H9 (cell line): ENCODE measurements around the gene UBE2V1. TPM values are rescaled to one million over a fixed set of nuclear protein-coding genes. Genes with fewer than 3 reads are reported as not detected.

Source experiments
- DNase-seq: peaks from one replicate; pipeline ENCODE4 v3.0.0-alpha.2; 2017
- H2AFZ ChIP-seq: one replicate; pipeline ENCODE4 v1.6.1; 2013; ENCODE audit warnings: mild to moderate bottlenecking, low read length, control low read depth, moderate library complexity
- H2AK5ac ChIP-seq: 2 replicates; pipeline ENCODE4 v1.6.1; 2013; ENCODE audit warnings: low read length, control low read depth, mixed read lengths; ENCODE audit not compliant: insufficient read length
- H2BK120ac ChIP-seq: one replicate; pipeline ENCODE4 v1.6.1; 2013; ENCODE audit warnings: low read depth, mild to moderate bottlenecking, low read length, control low read depth, inconsistent platforms; ENCODE audit not compliant: poor library complexity, severe bottlenecking
- H2BK12ac ChIP-seq: 2 replicates; pipeline ENCODE4 v1.6.1; 2013; ENCODE audit warnings: low read length, control low read depth, mixed read lengths, low read depth; ENCODE audit not compliant: insufficient read length
- H2BK15ac ChIP-seq: 2 replicates; pipeline ENCODE4 v1.6.1; 2013; ENCODE audit warnings: low read depth, low read length, control low read depth
- H2BK20ac ChIP-seq: one replicate; pipeline ENCODE4 v1.6.1; 2013; ENCODE audit warnings: low read depth, mild to moderate bottlenecking, low read length, control low read depth, inconsistent platforms; ENCODE audit not compliant: poor library complexity, severe bottlenecking
- H2BK5ac ChIP-seq: 2 replicates; pipeline ENCODE4 v1.6.1; 2013; ENCODE audit warnings: low read length, control low read depth, mixed read lengths; ENCODE audit not compliant: insufficient read length
- H3K14ac ChIP-seq: 2 replicates; pipeline ENCODE4 v1.6.1; 2013; ENCODE audit warnings: low read length, control low read depth; ENCODE audit not compliant: insufficient read depth
- H3K18ac ChIP-seq: 2 replicates; pipeline ENCODE4 v1.6.1; 2013; ENCODE audit warnings: low read depth, mild to moderate bottlenecking, mixed read lengths, low read length, control low read depth; ENCODE audit not compliant: insufficient read length
- H3K23ac ChIP-seq: 2 replicates; pipeline ENCODE4 v1.6.1; 2013; ENCODE audit warnings: low read length, control low read depth, mixed read lengths, low read depth; ENCODE audit not compliant: insufficient read length
- H3K23me2 ChIP-seq: 2 replicates; pipeline ENCODE4 v1.6.1; 2013; ENCODE audit warnings: low read depth, mild to moderate bottlenecking, mixed read lengths, low read length, control low read depth; ENCODE audit not compliant: insufficient read length, poor library complexity, severe bottlenecking
- H3K27ac ChIP-seq: 2 replicates; pipeline ENCODE4 v1.5.1; 2013; ENCODE audit warnings: low read length, control low read depth, mixed read lengths, low read depth; ENCODE audit not compliant: insufficient read length
- H3K27me3 ChIP-seq: 2 replicates; pipeline ENCODE4 v1.6.1; 2013; ENCODE audit warnings: low read length, control low read depth, inconsistent platforms; ENCODE audit not compliant: insufficient read depth
- H3K4ac ChIP-seq: 2 replicates; pipeline ENCODE4 v1.6.1; 2013; ENCODE audit warnings: low read depth, mild to moderate bottlenecking, control low read depth, inconsistent platforms, low read length, moderate library complexity
- H3K4me1 ChIP-seq: 2 replicates; pipeline ENCODE4 v1.6.1; 2013; ENCODE audit warnings: low read length, control low read depth, inconsistent platforms; ENCODE audit not compliant: insufficient read depth
- H3K4me2 ChIP-seq: 2 replicates; pipeline ENCODE4 v1.6.1; 2013; ENCODE audit warnings: low read length, control low read depth, mixed read lengths; ENCODE audit not compliant: insufficient read length, insufficient read depth
- H3K56ac ChIP-seq: 2 replicates; pipeline ENCODE4 v1.6.1; 2013; ENCODE audit warnings: low read depth, mild to moderate bottlenecking, mixed read lengths, low read length, control low read depth; ENCODE audit not compliant: insufficient read length
- H3K79me1 ChIP-seq: 2 replicates; pipeline ENCODE4 v1.6.1; 2013; ENCODE audit warnings: low read depth, mild to moderate bottlenecking, moderate library complexity, low read length, control low read depth, inconsistent platforms; ENCODE audit not compliant: insufficient read depth, poor library complexity, severe bottlenecking
- H3K79me2 ChIP-seq: 2 replicates; pipeline ENCODE4 v1.6.1; 2013; ENCODE audit warnings: low read length, control low read depth, inconsistent platforms; ENCODE audit not compliant: insufficient read depth
- H3K9ac ChIP-seq: 2 replicates; pipeline ENCODE4 v1.6.1; 2013; ENCODE audit warnings: low read length, control low read depth, mixed read lengths; ENCODE audit not compliant: insufficient read length; ENCODE audit errors: extremely low read depth
- H3K9me3 ChIP-seq: one replicate; pipeline ENCODE4 v1.6.1; 2013; ENCODE audit warnings: low read depth, low read length, inconsistent platforms; ENCODE audit not compliant: control insufficient read depth
- H3T11ph ChIP-seq: one replicate; pipeline ENCODE4 v1.6.1; 2013; ENCODE audit warnings: mild to moderate bottlenecking, low read length, control low read depth, inconsistent platforms
- H4K20me1 ChIP-seq: one replicate; pipeline ENCODE4 v1.6.1; 2013; ENCODE audit not compliant: control insufficient read depth, insufficient read length, insufficient read depth
- H4K5ac ChIP-seq: 2 replicates; pipeline ENCODE4 v1.6.1; 2013; ENCODE audit warnings: low read depth, mild to moderate bottlenecking, mixed read lengths, low read length, control low read depth; ENCODE audit not compliant: insufficient read length
- H4K8ac ChIP-seq: replicated peaks from 2 replicates; pipeline ENCODE4 v1.6.1; 2013; ENCODE audit warnings: low read length, control low read depth, mixed read lengths, low read depth; ENCODE audit not compliant: insufficient read length
- H4K91ac ChIP-seq: 2 replicates; pipeline ENCODE4 v1.6.1; 2013; ENCODE audit warnings: low read depth, mild to moderate bottlenecking, moderate library complexity, mixed read lengths, low read length, control low read depth; ENCODE audit not compliant: insufficient read length
- H3K27ac Mint-ChIP-seq, 3 experiments: 2 replicates in 2 of 3; 3 replicates in 1 of 3; pipeline ENCODE4 v1.8.0; 2020 to 2021; ENCODE audit warnings: mixed read lengths in 3 of 3, mild to moderate bottlenecking in 1 of 3, moderate library complexity in 1 of 3
- H3K27me3 Mint-ChIP-seq: 2 replicates; pipeline ENCODE4 v1.8.0; 2021; ENCODE audit warnings: low read depth, mild to moderate bottlenecking, moderate library complexity, mixed read lengths
- H3K36me3 Mint-ChIP-seq, 3 experiments: 2 replicates in 2 of 3; 3 replicates in 1 of 3; pipeline ENCODE4 v1.8.0; 2020 to 2021; ENCODE audit warnings: low read depth in 3 of 3, mixed read lengths in 3 of 3; ENCODE audit not compliant: insufficient read depth in 1 of 3
- H3K4me1 Mint-ChIP-seq, 2 experiments: 2 replicates each; pipeline ENCODE4 v1.8.0; 2020; ENCODE audit warnings: mixed read lengths in 2 of 2
- H3K4me3 Mint-ChIP-seq, 2 experiments: 2 replicates in 1 of 2; 3 replicates in 1 of 2; pipeline ENCODE4 v1.8.0; 2020 to 2021; ENCODE audit warnings: mild to moderate bottlenecking in 2 of 2, mixed read lengths in 2 of 2, moderate library complexity in 1 of 2
- H3K9me3 Mint-ChIP-seq, 2 experiments: 2 replicates in 1 of 2; 3 replicates in 1 of 2; pipeline ENCODE4 v1.8.0; 2020; ENCODE audit warnings: mild to moderate bottlenecking in 2 of 2, mixed read lengths in 2 of 2, moderate library complexity in 1 of 2
- WGBS: extraction: QIAGEN DNeasy Blood & Tissue Kit; methylation state at CpG from one replicate; pipeline ENCODE4 v1.1.7; 2013; ENCODE audit warnings: missing lambda C conversion rate, low lambda C conversion rate, mixed read lengths; ENCODE audit not compliant: insufficient read length; ENCODE audit errors: extremely low coverage; 5-methylcytosine and 5-hydroxymethylcytosine counted together
- total RNA-seq: library from RNA; stranded (reverse); gene quantifications from 2 replicates; pipeline ENCODE4 v1.2.1, GENCODE V29; 2021
- TF ChIP-seq, protein P1 (sequence below): fragments of 200-600 bp; sonication (generic); conservative IDR thresholded peaks from 3 replicates; pipeline ENCODE4 v1.8.0; 2021; ENCODE audit warnings: antibody characterized with exemption, mild to moderate bottlenecking

UBE2V1 gene
- total RNA-seq, 1 experiment from 2014 or later, result 152 TPM

DNA sequence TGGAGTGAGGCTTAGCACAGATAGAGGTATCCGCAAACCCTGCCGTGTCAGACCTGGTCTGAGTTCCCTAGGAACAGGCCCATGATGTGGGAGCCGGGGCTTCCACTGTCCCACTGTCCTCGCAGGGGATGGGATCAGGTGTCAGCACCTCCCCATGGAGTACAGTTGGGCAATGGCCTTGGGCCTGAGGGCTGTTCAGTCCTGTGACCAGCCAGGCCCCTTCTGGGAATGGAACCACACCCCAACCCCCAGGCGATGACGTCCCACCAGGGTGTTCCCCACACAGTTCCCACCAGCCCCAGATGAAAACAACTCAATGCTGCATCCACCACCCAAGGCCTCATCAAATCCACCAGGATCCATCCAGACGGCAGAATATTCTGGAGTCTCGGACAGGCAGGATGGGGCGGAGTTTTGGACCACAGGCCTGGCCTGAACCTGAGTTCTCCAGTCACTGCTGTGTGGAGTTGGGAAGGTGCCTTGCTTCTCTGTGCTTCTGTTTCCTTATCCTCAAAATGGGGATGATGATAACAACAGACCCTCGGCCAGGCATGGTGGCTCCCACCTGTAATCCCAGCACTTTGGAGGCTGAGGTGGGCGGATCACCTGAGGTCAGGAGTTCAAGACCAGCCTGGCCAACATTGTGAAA lies 62.2 kb downstream of the UBE2V1 start:
- H3K4me1 Mint-ChIP-seq, result peaks cover 9 to 22% of the 10 kb centered on the region in 2 experiments; a peak in 3 of 4 replicates
- H2BK120ac ChIP-seq, result no peak overlapping the region

More for the DNA sequence above, 62.2 kb downstream of the UBE2V1 start:
- Histone ChIP-seq H3T11ph (no peak overlapping the region), H3K14ac (no peak overlapping the region), H4K91ac (no peak overlapping the region), H2BK20ac (no peak overlapping the region), H2AFZ (no peak overlapping the region), H3K9ac (no peak overlapping the region), H3K18ac (no peak overlapping the region), H2BK5ac (no peak overlapping the region), H3K27ac (no peak overlapping the region), H4K8ac (no peak overlapping the region), H3K56ac (no peak overlapping the region), H3K4me1 (no peaks in the 10 kb centered on the region), H2AK5ac (no peak overlapping the region), H2BK15ac (no peak overlapping the region), H3K4ac (no peak overlapping the region), H3K23me2 (no peaks in the 10 kb centered on the region), H3K23ac (no peak overlapping the region), H3K9me3 (no peaks in the 10 kb centered on the region), H4K20me1 (no peaks in the 10 kb centered on the region), H3K27me3 (no peaks in the 10 kb centered on the region), H4K5ac (no peak overlapping the region), H3K79me2 (no peaks in the 10 kb centered on the region), H3K4me2 (no peak overlapping the region), H3K79me1 (no peaks in the 10 kb centered on the region), H2BK12ac (no peak overlapping the region)
- TF ChIP-seq, protein P1, sequence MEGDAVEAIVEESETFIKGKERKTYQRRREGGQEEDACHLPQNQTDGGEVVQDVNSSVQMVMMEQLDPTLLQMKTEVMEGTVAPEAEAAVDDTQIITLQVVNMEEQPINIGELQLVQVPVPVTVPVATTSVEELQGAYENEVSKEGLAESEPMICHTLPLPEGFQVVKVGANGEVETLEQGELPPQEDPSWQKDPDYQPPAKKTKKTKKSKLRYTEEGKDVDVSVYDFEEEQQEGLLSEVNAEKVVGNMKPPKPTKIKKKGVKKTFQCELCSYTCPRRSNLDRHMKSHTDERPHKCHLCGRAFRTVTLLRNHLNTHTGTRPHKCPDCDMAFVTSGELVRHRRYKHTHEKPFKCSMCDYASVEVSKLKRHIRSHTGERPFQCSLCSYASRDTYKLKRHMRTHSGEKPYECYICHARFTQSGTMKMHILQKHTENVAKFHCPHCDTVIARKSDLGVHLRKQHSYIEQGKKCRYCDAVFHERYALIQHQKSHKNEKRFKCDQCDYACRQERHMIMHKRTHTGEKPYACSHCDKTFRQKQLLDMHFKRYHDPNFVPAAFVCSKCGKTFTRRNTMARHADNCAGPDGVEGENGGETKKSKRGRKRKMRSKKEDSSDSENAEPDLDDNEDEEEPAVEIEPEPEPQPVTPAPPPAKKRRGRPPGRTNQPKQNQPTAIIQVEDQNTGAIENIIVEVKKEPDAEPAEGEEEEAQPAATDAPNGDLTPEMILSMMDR, result no peak
- no peak overlapping the region for H3K4me3 Mint-ChIP-seq
- whole genome bisulfite sequencing, result no CpG with 5 or more reads among the region's 11 CpGs
- no peak for DNase-seq
- peaks cover 0 to 3% of the 10 kb centered on the region in 2 experiments; a peak in 2 of 5 replicates for H3K9me3 Mint-ChIP-seq
- H3K36me3 Mint-ChIP-seq, result no peaks in the 10 kb centered on the region
- no peak overlapping the region for H3K27ac Mint-ChIP-seq
- H3K27me3 Mint-ChIP-seq, result no peaks in the 10 kb centered on the region; the same call in 1 of the 2 replicates
